H1 (cell line): ENCODE measurements around the gene ZNF680. TPM values are rescaled to one million over a fixed set of nuclear protein-coding genes. Genes with fewer than 3 reads are reported as not detected.

Experiments used
- CTCF ChIA-PET: fragments of 300-600 bp; sonication (Branson Sonifier 250); formaldehyde crosslinking; loops from one replicate; lab custom pipeline; 2021; ENCODE audit not compliant: partially characterized antibody; lab: Charles Lee
- POLR2A ChIA-PET: fragments of 300-600 bp; sonication (Branson Sonifier 250); formaldehyde crosslinking; loops from one replicate; lab custom pipeline; 2021; ENCODE audit warnings: inconsistent platforms; ENCODE audit not compliant: partially characterized antibody; lab: Charles Lee
- DNase-seq, 2 experiments: peaks; one replicate each; pipeline versions ENCODE4 v3.0.0 to v3.0.0-alpha.2; 2010 to 2022; ENCODE audit warnings: low spot score in 2 of 2, low read depth in 1 of 2, mixed read lengths in 1 of 2
- FAIRE-seq: peaks from 2 replicates; lab custom pipeline; 2011; peaks lifted over from hg19 to GRCh38; lab: Jason Lieb, UNC
- H2AFZ ChIP-seq: 2 replicates; pipeline ENCODE4 v1.8.1; 2012; ENCODE audit warnings: low read length, inconsistent platforms
- H2AK5ac ChIP-seq: 2 replicates; pipeline ENCODE4 v1.6.1; 2013; ENCODE audit warnings: low read depth, low read length
- H2BK120ac ChIP-seq: replicated peaks from 2 replicates; pipeline ENCODE3; 2013; ENCODE audit warnings: low read depth, low read length, inconsistent platforms
- H2BK12ac ChIP-seq: 2 replicates; pipeline ENCODE4 v1.6.1; 2013; ENCODE audit warnings: low read depth, low read length
- H2BK15ac ChIP-seq: 2 replicates; pipeline ENCODE4 v1.6.1; 2013; ENCODE audit warnings: low read length
- H2BK20ac ChIP-seq: 2 replicates; pipeline ENCODE4 v1.6.1; 2013; ENCODE audit warnings: low read length
- H2BK5ac ChIP-seq: 2 replicates; pipeline ENCODE4 v1.6.1; 2013; ENCODE audit warnings: low read depth, low read length
- H3K14ac ChIP-seq: 2 replicates; pipeline ENCODE4 v1.6.1; 2013; ENCODE audit warnings: inconsistent platforms; ENCODE audit not compliant: insufficient read length
- H3K18ac ChIP-seq: 2 replicates; pipeline ENCODE4 v1.6.1; 2013; ENCODE audit warnings: low read length; ENCODE audit errors: extremely low read depth
- H3K23ac ChIP-seq: 2 replicates; pipeline ENCODE4 v1.6.1; 2013; ENCODE audit warnings: inconsistent platforms; ENCODE audit not compliant: insufficient read length
- H3K23me2 ChIP-seq: 2 replicates; pipeline ENCODE4 v1.6.1; 2013; ENCODE audit warnings: low read depth, low read length
- H3K27ac ChIP-seq: 2 replicates; pipeline ENCODE4 v1.6.1; 2011; ENCODE audit warnings: low read depth, low read length, inconsistent platforms
- H3K27me3 ChIP-seq, 4 experiments: replicated peaks in 1 of 4; 1 replicate in 1 of 4; 2 replicates in 3 of 4; pipeline versions ENCODE4 v1.6.1 to v1.8.1; 2011 to 2013; ENCODE audit warnings: low read length in 3 of 4, mild to moderate bottlenecking in 3 of 4, inconsistent platforms in 2 of 4, mixed read lengths in 2 of 4, moderate library complexity in 1 of 4; ENCODE audit not compliant: control insufficient read depth in 3 of 4, insufficient read depth in 3 of 4; ENCODE audit errors: extremely low read depth in 1 of 4
- H3K36me3 ChIP-seq, 4 experiments: 2 replicates each; pipeline versions ENCODE4 v1.6.1 to v1.8.1; 2011 to 2013; ENCODE audit warnings: mild to moderate bottlenecking in 4 of 4, low read length in 3 of 4, moderate library complexity in 2 of 4, control low read depth in 1 of 4, inconsistent platforms in 1 of 4; ENCODE audit not compliant: insufficient read depth in 4 of 4, control insufficient read depth in 2 of 4
- H3K4ac ChIP-seq: replicated peaks from 2 replicates; pipeline ENCODE3; 2013; ENCODE audit warnings: low read length, low read depth, mixed read lengths, inconsistent platforms; ENCODE audit not compliant: insufficient read length
- H3K4me1 ChIP-seq, 4 experiments: replicated peaks in 1 of 4; 1 replicate in 1 of 4; 2 replicates in 3 of 4; pipeline versions ENCODE4 v1.6.1 to v1.8.1; 2011 to 2013; ENCODE audit warnings: low read length in 3 of 4, inconsistent platforms in 2 of 4, mixed read lengths in 1 of 4; ENCODE audit not compliant: insufficient read depth in 4 of 4, control insufficient read depth in 3 of 4
- H3K4me2 ChIP-seq, 2 experiments: 2 replicates each; pipeline versions ENCODE4 v1.6.1 to v1.8.1; 2011 to 2013; ENCODE audit warnings: low read depth in 2 of 2, low read length in 2 of 2, control low read depth in 1 of 2, inconsistent platforms in 1 of 2, mild to moderate bottlenecking in 1 of 2; ENCODE audit not compliant: insufficient read depth in 1 of 2
- H3K4me3 ChIP-seq, 4 experiments: fragments of 200-600, 300-600 bp in 1 of 4; sonication (generic), shearing (Covaris generic), sonication (Bioruptor Twin) in 1 of 4; 2 replicates each; pipeline versions ENCODE4 v1.5.1 to v1.8.1; 2011 to 2016; ENCODE audit warnings: low read length in 4 of 4, low read depth in 3 of 4, control low read depth in 2 of 4, inconsistent platforms in 2 of 4, mild to moderate bottlenecking in 2 of 4, mixed read lengths in 1 of 4, moderate library complexity in 1 of 4; ENCODE audit not compliant: insufficient read depth in 2 of 4; ENCODE audit errors: extremely low read depth in 1 of 4
- H3K56ac ChIP-seq: replicated peaks from 2 replicates; pipeline ENCODE3; 2013; ENCODE audit warnings: low read depth, mild to moderate bottlenecking, mixed read lengths, low read length, inconsistent platforms; ENCODE audit not compliant: insufficient read length
- H3K79me1 ChIP-seq: 2 replicates; pipeline ENCODE4 v1.6.1; 2013; ENCODE audit warnings: low read depth, low read length, control low read depth
- H3K79me2 ChIP-seq, 2 experiments: 2 replicates each; pipeline versions ENCODE4 v1.6.1 to v1.8.1; 2012 to 2013; ENCODE audit warnings: low read length in 2 of 2, mild to moderate bottlenecking in 2 of 2, inconsistent platforms in 1 of 2; ENCODE audit not compliant: insufficient read depth in 2 of 2, control insufficient read depth in 1 of 2
- H3K9ac ChIP-seq, 4 experiments: replicated peaks in 1 of 4; 1 replicate in 1 of 4; 2 replicates in 3 of 4; pipeline versions ENCODE4 v1.6.1 to v1.8.1; 2011 to 2013; ENCODE audit warnings: low read depth in 3 of 4, low read length in 3 of 4, control low read depth in 2 of 4, mild to moderate bottlenecking in 2 of 4, moderate library complexity in 2 of 4, inconsistent platforms in 1 of 4; ENCODE audit errors: extremely low read depth in 1 of 4
- H3K9me3 ChIP-seq, 2 experiments: 2 replicates each; pipeline versions ENCODE4 v1.6.1 to v1.8.1; 2012 to 2013; ENCODE audit warnings: mild to moderate bottlenecking in 2 of 2, moderate library complexity in 2 of 2, control low read depth in 1 of 2, inconsistent platforms in 1 of 2, low read depth in 1 of 2, low read length in 1 of 2, mixed read lengths in 1 of 2; ENCODE audit not compliant: insufficient read depth in 2 of 2
- H4K20me1 ChIP-seq, 2 experiments: replicated peaks in 1 of 2; 2 replicates each; pipeline versions ENCODE3 to v1.8.1; 2011 to 2013; ENCODE audit warnings: inconsistent platforms in 2 of 2, low read length in 2 of 2, mild to moderate bottlenecking in 1 of 2; ENCODE audit not compliant: insufficient read depth in 2 of 2, control insufficient read depth in 1 of 2
- H4K5ac ChIP-seq: 2 replicates; pipeline ENCODE4 v1.6.1; 2013; ENCODE audit warnings: low read length, low read depth, mixed read lengths, inconsistent platforms; ENCODE audit not compliant: insufficient read length
- H4K8ac ChIP-seq: 2 replicates; pipeline ENCODE4 v1.8.0; 2013; ENCODE audit warnings: mild to moderate bottlenecking, moderate library complexity, low read length, inconsistent platforms; ENCODE audit not compliant: insufficient read depth; ENCODE audit errors: extremely low read depth
- H4K91ac ChIP-seq: replicated peaks from 2 replicates; pipeline ENCODE3; 2013; ENCODE audit warnings: low read length, mixed read lengths, inconsistent platforms; ENCODE audit not compliant: insufficient read length
- BCL11A ChIP-seq, 2 experiments: IDR thresholded peaks; one replicate each; pipeline ENCODE4 v1.6.1; 2011; ENCODE audit warnings: low read depth in 2 of 2, low read length in 2 of 2, mild to moderate bottlenecking in 2 of 2
- CBX5 ChIP-seq: fragments of 300-800, 300-1000 bp; sonication (generic); IDR thresholded peaks from 2 replicates; pipeline ENCODE4 v1.7.1; 2016; ENCODE audit warnings: antibody characterized with exemption, low read length, low read depth
- EGR1 ChIP-seq: IDR thresholded peaks from 2 replicates; pipeline ENCODE4 v1.6.1; 2011; ENCODE audit warnings: low read depth, low read length, borderline replicate concordance
- FOSL1 ChIP-seq: IDR thresholded peaks from 2 replicates; pipeline ENCODE4 v1.6.1; 2011; ENCODE audit warnings: mild to moderate bottlenecking, low read depth, low read length, moderate library complexity; ENCODE audit not compliant: insufficient read depth
- GTF2F1 ChIP-seq: IDR thresholded peaks from 2 replicates; pipeline ENCODE4 v1.6.1; 2012; ENCODE audit warnings: low read depth, low read length, improper control_type of control experiment, borderline replicate concordance
- MAX ChIP-seq: IDR thresholded peaks from 2 replicates; pipeline ENCODE4 v1.6.1; 2012; ENCODE audit warnings: inconsistent platforms
- POU5F1 ChIP-seq: IDR thresholded peaks from 2 replicates; pipeline ENCODE4 v1.6.1; 2011; ENCODE audit warnings: low read depth, mild to moderate bottlenecking, low read length, moderate library complexity
- RAD21 ChIP-seq, 2 experiments: IDR thresholded peaks in 1 of 2; conservative IDR thresholded peaks in 1 of 2; 2 replicates each; pipeline ENCODE4 v1.6.1; 2011; ENCODE audit warnings: low read depth in 2 of 2, low read length in 2 of 2, improper control_type of control experiment in 1 of 2, inconsistent platforms in 1 of 2, mild to moderate bottlenecking in 1 of 2, moderate library complexity in 1 of 2
- RFX5 ChIP-seq: IDR thresholded peaks from 2 replicates; pipeline ENCODE4 v1.6.1; 2011; ENCODE audit warnings: low read depth, low read length, improper control_type of control experiment, borderline replicate concordance
- RNF2 ChIP-seq: fragments of 200-900, 300-1000 bp; sonication (generic); IDR thresholded peaks from 2 replicates; pipeline ENCODE4 v1.7.1; 2016; ENCODE audit warnings: borderline replicate concordance, low read depth, mild to moderate bottlenecking, antibody characterized with exemption, low read length; ENCODE audit not compliant: poor library complexity, severe bottlenecking; ENCODE audit errors: missing control alignments
- SP1 ChIP-seq: IDR thresholded peaks from 2 replicates; pipeline ENCODE4 v1.6.1; 2011; ENCODE audit warnings: low read depth, low read length
- SP2 ChIP-seq: IDR thresholded peaks from 2 replicates; pipeline ENCODE4 v1.6.1; 2012; ENCODE audit warnings: mild to moderate bottlenecking, low read length, inconsistent platforms
- SUZ12 ChIP-seq: fragments of 200-600 bp; sonication (generic); IDR thresholded peaks from 2 replicates; pipeline ENCODE4 v1.6.1; 2012; ENCODE audit warnings: mild to moderate bottlenecking, inconsistent platforms, low read length, moderate library complexity, mixed read lengths
- TEAD4 ChIP-seq: IDR thresholded peaks from 2 replicates; pipeline ENCODE4 v1.6.1; 2012; ENCODE audit warnings: low read depth, low read length, inconsistent platforms, mixed read lengths
- WGBS, 2 experiments: shearing (Covaris generic) in 1 of 2; methylation state at CpG; one replicate each; pipeline versions ENCODE4 v1.1.6 to v1.1.7; 2013 to 2015; ENCODE audit warnings: low lambda C conversion rate in 2 of 2, mixed read lengths in 2 of 2, inconsistent platforms in 1 of 2, low coverage in 1 of 2, missing lambda C conversion rate in 1 of 2; ENCODE audit not compliant: insufficient replicate concordance in 2 of 2, insufficient coverage in 1 of 2, insufficient read length in 1 of 2; ENCODE audit errors: extremely low coverage in 1 of 2, missing lambda C conversion rate in 1 of 2; 5-methylcytosine and 5-hydroxymethylcytosine counted together
- polyA plus RNA-seq, 7 experiments: library from polyadenylated mRNA; depleted of rRNA in 3 of 7; stranded (reverse) in 5 of 7; unstranded in 2 of 7; fragments of >200 nt in 5 of 7; fragments of 200-250 nt in 2 of 7; gene quantifications; 1 replicate in 5 of 7; 2 replicates in 1 of 7; 4 replicates in 1 of 7; pipeline versions ENCODE4 v1.2.1 to v1.2.3, GENCODE V29; 2011 to 2013; ENCODE audit warnings: missing spikeins in 2 of 7, mixed read lengths in 2 of 7
- total RNA-seq: library from RNA; stranded (reverse); fragmentation: NEBNext Ultra II Directional; extraction: Animal tissue kit (Norgen Biotek cat#: 25700); gene quantifications from 2 replicates; pipeline ENCODE4 v1.2.1, GENCODE V29; 2021

The ZNF680 gene
- total and polyA plus RNA-seq, 2 of the 8 experiments (the other 6 are each of a cell fraction or from before 2014, with no cell fraction given), result 15.3 TPM; not detected in 1

GRCh38 chr7:64599359-64599758 lies 36.5 kb upstream of the ZNF680 start:
- H3K4ac ChIP-seq, result no peak overlapping the region
- WGBS, 2 experiments, result 92% methylated on average over 2 of the region's 2 CpGs; no CpG with 5 or more reads in 1 of the 2 experiments
- H3K18ac ChIP-seq, result no peak overlapping the region
- H2BK12ac ChIP-seq, result no peak overlapping the region
- no peak overlapping the region for H3K4me3 ChIP-seq
- H3K79me1 ChIP-seq, result no peaks in the 10 kb centered on the region
- peaks cover 53 to 87% of the 10 kb centered on the region in 2 experiments for H3K9me3 ChIP-seq
- no peaks in the 10 kb centered on the region for H3K27me3 ChIP-seq
- no peak overlapping the region for H3K23ac ChIP-seq
- no peaks in the 10 kb centered on the region for H4K20me1 ChIP-seq
- no peak for TF ChIP-seq FOSL1
- no peak for TF ChIP-seq BCL11A (IDR thresholded peaks at IDR 0.05; ENCODE audit: low read depth in 2 of 2, low read length in 2 of 2)
- TF ChIP-seq TEAD4, result no peak
- TF ChIP-seq EGR1, result no peak
- no peak for TF ChIP-seq RFX5
- no peak for TF ChIP-seq MAX
- no peak for TF ChIP-seq SP2
- TF ChIP-seq CBX5, result no peak
- TF ChIP-seq POU5F1, result no peak
- no peak for TF ChIP-seq GTF2F1
- TF ChIP-seq SUZ12, result no peak
- TF ChIP-seq RAD21 (IDR thresholded peaks at IDR 0.05 in 1 of 2, conservative IDR thresholded peaks at IDR 0.05 in 1 of 2; ENCODE audit: low read depth in 2 of 2, low read length in 2 of 2), result no peak
- TF ChIP-seq SP1, result no peak
- TF ChIP-seq RNF2, result no peak
- H4K91ac ChIP-seq, result no peak overlapping the region
- ChIA-PET CTCF (no interaction called here), POLR2A (interaction anchor here (1.3 kb wide), 1 partner anchor 15 kb away, joined by 4 read pairs; no protein-coding TSS in a partner anchor)
- H3K4me2 ChIP-seq, result no peak overlapping the region
- H3K23me2 ChIP-seq, result no peaks in the 10 kb centered on the region
- H4K5ac ChIP-seq, result no peak overlapping the region
- H3K27ac ChIP-seq, result no peak overlapping the region
- DNase-seq, result no peak
- no peak for FAIRE-seq
- H2BK5ac ChIP-seq, result no peak overlapping the region
- H3K14ac ChIP-seq, result no peak overlapping the region
- H4K8ac ChIP-seq, result no peak overlapping the region
- H2BK20ac ChIP-seq, result no peak overlapping the region
- H3K4me1 ChIP-seq, result no peaks in the 10 kb centered on the region
- H3K79me2 ChIP-seq, result no peaks in the 10 kb centered on the region
- no peak overlapping the region for H2AFZ ChIP-seq
- H3K56ac ChIP-seq, result no peak overlapping the region
- H3K36me3 ChIP-seq, result no peaks in the 10 kb centered on the region; a peak in 1 of 8 replicates
- H2AK5ac ChIP-seq, result no peak overlapping the region
- H3K9ac ChIP-seq, result no peak overlapping the region
- H2BK120ac ChIP-seq, result no peak overlapping the region
- no peak overlapping the region for H2BK15ac ChIP-seq
